H9 (cell line): ENCODE data around the gene NME4. TPM values are rescaled to one million over a fixed set of nuclear protein-coding genes. Genes with fewer than 3 reads are reported as not detected.

Experiments used
- DNase-seq: peaks from one replicate; pipeline ENCODE4 v3.0.0-alpha.2; 2017
- H2AFZ ChIP-seq: one replicate; pipeline ENCODE4 v1.6.1; 2013; ENCODE audit warnings: mild to moderate bottlenecking, low read length, control low read depth, moderate library complexity
- H2AK5ac ChIP-seq: 2 replicates; pipeline ENCODE4 v1.6.1; 2013; ENCODE audit warnings: low read length, control low read depth, mixed read lengths; ENCODE audit not compliant: insufficient read length
- H2BK120ac ChIP-seq: one replicate; pipeline ENCODE4 v1.6.1; 2013; ENCODE audit warnings: low read depth, mild to moderate bottlenecking, low read length, control low read depth, inconsistent platforms; ENCODE audit not compliant: poor library complexity, severe bottlenecking
- H2BK12ac ChIP-seq: 2 replicates; pipeline ENCODE4 v1.6.1; 2013; ENCODE audit warnings: low read length, control low read depth, mixed read lengths, low read depth; ENCODE audit not compliant: insufficient read length
- H2BK15ac ChIP-seq: 2 replicates; pipeline ENCODE4 v1.6.1; 2013; ENCODE audit warnings: low read depth, low read length, control low read depth
- H2BK20ac ChIP-seq: one replicate; pipeline ENCODE4 v1.6.1; 2013; ENCODE audit warnings: low read depth, mild to moderate bottlenecking, low read length, control low read depth, inconsistent platforms; ENCODE audit not compliant: poor library complexity, severe bottlenecking
- H2BK5ac ChIP-seq: 2 replicates; pipeline ENCODE4 v1.6.1; 2013; ENCODE audit warnings: low read length, control low read depth, mixed read lengths; ENCODE audit not compliant: insufficient read length
- H3K14ac ChIP-seq: 2 replicates; pipeline ENCODE4 v1.6.1; 2013; ENCODE audit warnings: low read length, control low read depth; ENCODE audit not compliant: insufficient read depth
- H3K18ac ChIP-seq: 2 replicates; pipeline ENCODE4 v1.6.1; 2013; ENCODE audit warnings: low read depth, mild to moderate bottlenecking, mixed read lengths, low read length, control low read depth; ENCODE audit not compliant: insufficient read length
- H3K23ac ChIP-seq: 2 replicates; pipeline ENCODE4 v1.6.1; 2013; ENCODE audit warnings: low read length, control low read depth, mixed read lengths, low read depth; ENCODE audit not compliant: insufficient read length
- H3K23me2 ChIP-seq: 2 replicates; pipeline ENCODE4 v1.6.1; 2013; ENCODE audit warnings: low read depth, mild to moderate bottlenecking, mixed read lengths, low read length, control low read depth; ENCODE audit not compliant: insufficient read length, poor library complexity, severe bottlenecking
- H3K27ac ChIP-seq: 2 replicates; pipeline ENCODE4 v1.5.1; 2013; ENCODE audit warnings: low read length, control low read depth, mixed read lengths, low read depth; ENCODE audit not compliant: insufficient read length
- H3K27me3 ChIP-seq: 2 replicates; pipeline ENCODE4 v1.6.1; 2013; ENCODE audit warnings: low read length, control low read depth, inconsistent platforms; ENCODE audit not compliant: insufficient read depth
- H3K4ac ChIP-seq: 2 replicates; pipeline ENCODE4 v1.6.1; 2013; ENCODE audit warnings: low read depth, mild to moderate bottlenecking, control low read depth, inconsistent platforms, low read length, moderate library complexity
- H3K4me1 ChIP-seq: 2 replicates; pipeline ENCODE4 v1.6.1; 2013; ENCODE audit warnings: low read length, control low read depth, inconsistent platforms; ENCODE audit not compliant: insufficient read depth
- H3K4me2 ChIP-seq: 2 replicates; pipeline ENCODE4 v1.6.1; 2013; ENCODE audit warnings: low read length, control low read depth, mixed read lengths; ENCODE audit not compliant: insufficient read length, insufficient read depth
- H3K56ac ChIP-seq: 2 replicates; pipeline ENCODE4 v1.6.1; 2013; ENCODE audit warnings: low read depth, mild to moderate bottlenecking, mixed read lengths, low read length, control low read depth; ENCODE audit not compliant: insufficient read length
- H3K79me1 ChIP-seq: 2 replicates; pipeline ENCODE4 v1.6.1; 2013; ENCODE audit warnings: low read depth, mild to moderate bottlenecking, moderate library complexity, low read length, control low read depth, inconsistent platforms; ENCODE audit not compliant: insufficient read depth, poor library complexity, severe bottlenecking
- H3K79me2 ChIP-seq: 2 replicates; pipeline ENCODE4 v1.6.1; 2013; ENCODE audit warnings: low read length, control low read depth, inconsistent platforms; ENCODE audit not compliant: insufficient read depth
- H3K9ac ChIP-seq: 2 replicates; pipeline ENCODE4 v1.6.1; 2013; ENCODE audit warnings: low read length, control low read depth, mixed read lengths; ENCODE audit not compliant: insufficient read length; ENCODE audit errors: extremely low read depth
- H3K9me3 ChIP-seq: one replicate; pipeline ENCODE4 v1.6.1; 2013; ENCODE audit warnings: low read depth, low read length, inconsistent platforms; ENCODE audit not compliant: control insufficient read depth
- H3T11ph ChIP-seq: one replicate; pipeline ENCODE4 v1.6.1; 2013; ENCODE audit warnings: mild to moderate bottlenecking, low read length, control low read depth, inconsistent platforms
- H4K20me1 ChIP-seq: one replicate; pipeline ENCODE4 v1.6.1; 2013; ENCODE audit not compliant: control insufficient read depth, insufficient read length, insufficient read depth
- H4K5ac ChIP-seq: 2 replicates; pipeline ENCODE4 v1.6.1; 2013; ENCODE audit warnings: low read depth, mild to moderate bottlenecking, mixed read lengths, low read length, control low read depth; ENCODE audit not compliant: insufficient read length
- H4K8ac ChIP-seq: replicated peaks from 2 replicates; pipeline ENCODE4 v1.6.1; 2013; ENCODE audit warnings: low read length, control low read depth, mixed read lengths, low read depth; ENCODE audit not compliant: insufficient read length
- H4K91ac ChIP-seq: 2 replicates; pipeline ENCODE4 v1.6.1; 2013; ENCODE audit warnings: low read depth, mild to moderate bottlenecking, moderate library complexity, mixed read lengths, low read length, control low read depth; ENCODE audit not compliant: insufficient read length
- H3K27ac Mint-ChIP-seq, 3 experiments: 2 replicates in 2 of 3; 3 replicates in 1 of 3; pipeline ENCODE4 v1.8.0; 2020 to 2021; ENCODE audit warnings: mixed read lengths in 3 of 3, mild to moderate bottlenecking in 1 of 3, moderate library complexity in 1 of 3
- H3K27me3 Mint-ChIP-seq: 2 replicates; pipeline ENCODE4 v1.8.0; 2021; ENCODE audit warnings: low read depth, mild to moderate bottlenecking, moderate library complexity, mixed read lengths
- H3K36me3 Mint-ChIP-seq, 3 experiments: 2 replicates in 2 of 3; 3 replicates in 1 of 3; pipeline ENCODE4 v1.8.0; 2020 to 2021; ENCODE audit warnings: low read depth in 3 of 3, mixed read lengths in 3 of 3; ENCODE audit not compliant: insufficient read depth in 1 of 3
- H3K4me1 Mint-ChIP-seq, 2 experiments: 2 replicates each; pipeline ENCODE4 v1.8.0; 2020; ENCODE audit warnings: mixed read lengths in 2 of 2
- H3K4me3 Mint-ChIP-seq, 2 experiments: 2 replicates in 1 of 2; 3 replicates in 1 of 2; pipeline ENCODE4 v1.8.0; 2020 to 2021; ENCODE audit warnings: mild to moderate bottlenecking in 2 of 2, mixed read lengths in 2 of 2, moderate library complexity in 1 of 2
- H3K9me3 Mint-ChIP-seq, 2 experiments: 2 replicates in 1 of 2; 3 replicates in 1 of 2; pipeline ENCODE4 v1.8.0; 2020; ENCODE audit warnings: mild to moderate bottlenecking in 2 of 2, mixed read lengths in 2 of 2, moderate library complexity in 1 of 2
- WGBS: extraction: QIAGEN DNeasy Blood & Tissue Kit; methylation state at CpG from one replicate; pipeline ENCODE4 v1.1.7; 2013; ENCODE audit warnings: missing lambda C conversion rate, low lambda C conversion rate, mixed read lengths; ENCODE audit not compliant: insufficient read length; ENCODE audit errors: extremely low coverage; 5-methylcytosine and 5-hydroxymethylcytosine counted together
- total RNA-seq: library from RNA; stranded (reverse); gene quantifications from 2 replicates; pipeline ENCODE4 v1.2.1, GENCODE V29; 2021
- TF ChIP-seq, protein P1 (sequence below): fragments of 200-600 bp; sonication (generic); conservative IDR thresholded peaks from 3 replicates; pipeline ENCODE4 v1.8.0; 2021; ENCODE audit warnings: antibody characterized with exemption, mild to moderate bottlenecking

Gene NME4
- total RNA-seq, 1 experiment from 2014 or later = 320 TPM

DNA sequence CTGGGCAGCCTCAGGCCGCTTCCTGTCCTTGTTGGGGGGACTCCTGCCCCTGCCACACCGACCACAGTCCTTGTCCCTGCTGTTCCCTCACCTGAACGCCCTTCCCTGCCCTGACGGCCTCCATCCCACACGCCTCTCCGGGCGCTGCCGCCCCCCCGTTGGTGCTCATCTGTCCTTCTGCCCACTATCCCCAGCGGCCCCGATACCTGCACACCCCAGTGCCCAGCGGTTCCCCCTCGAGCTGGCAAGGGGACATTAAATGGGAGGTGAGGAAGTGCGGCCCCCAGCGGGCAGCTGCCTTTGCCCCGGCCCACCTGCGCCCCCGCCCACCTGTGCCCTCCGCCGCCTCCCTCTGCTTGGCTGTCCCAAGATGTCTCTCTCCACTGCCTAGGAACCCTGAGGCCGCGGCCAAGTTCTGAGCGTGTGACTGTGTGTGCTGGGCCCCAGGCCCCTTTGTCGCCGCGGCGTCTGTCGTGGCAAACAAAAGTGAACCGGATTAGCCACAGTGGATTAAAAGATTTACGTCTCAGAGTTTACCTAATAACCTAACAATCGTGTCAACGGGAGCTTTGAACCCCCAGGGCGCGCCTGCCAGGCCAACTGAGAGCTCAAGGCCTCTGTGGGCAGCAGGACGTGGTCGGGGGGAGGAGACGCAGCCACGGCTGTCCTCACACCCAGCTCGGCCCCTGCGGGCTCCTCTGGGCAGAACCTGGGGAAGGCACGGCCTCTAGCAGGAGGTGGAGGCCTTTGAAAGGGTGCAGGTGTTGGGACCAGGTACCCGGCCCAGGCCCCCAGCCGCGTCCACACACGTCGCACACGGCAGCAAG, 36.9 kb upstream of the NME4 start:
- Mint-ChIP-seq H3K4me1 (peaks cover 4 to 12% of the 10 kb centered on the region in 2 experiments; a peak in 3 of 4 replicates), H3K27ac (no peak overlapping the region), H3K27me3 (peaks cover 9% of the 10 kb centered on the region), H3K36me3 (no peaks in the 10 kb centered on the region), H3K4me3 (no peak overlapping the region), H3K9me3 (no peaks in the 10 kb centered on the region)
- H4K8ac ChIP-seq = no peak overlapping the region
- no peaks in the 10 kb centered on the region for H3K23me2 ChIP-seq
- H3K56ac ChIP-seq = no peak overlapping the region
- no peaks in the 10 kb centered on the region for H3K9me3 ChIP-seq
- H3K4ac ChIP-seq = no peak overlapping the region
- no peaks in the 10 kb centered on the region for H3K27me3 ChIP-seq
- no peak overlapping the region for H2AFZ ChIP-seq
- no peak overlapping the region for H3K27ac ChIP-seq
- no peaks in the 10 kb centered on the region for H4K20me1 ChIP-seq
- no peak overlapping the region for H3K14ac ChIP-seq
- no peak overlapping the region for H3T11ph ChIP-seq
- H3K4me2 ChIP-seq = no peak overlapping the region
- H4K5ac ChIP-seq = no peak overlapping the region
- no peaks in the 10 kb centered on the region for H3K79me1 ChIP-seq
- H3K9ac ChIP-seq = no peak overlapping the region
- no peak for DNase-seq
- H3K23ac ChIP-seq = no peak overlapping the region
- no peak overlapping the region for H3K18ac ChIP-seq
- no peaks in the 10 kb centered on the region for H3K79me2 ChIP-seq
- H3K4me1 ChIP-seq = no peaks in the 10 kb centered on the region
- no peak overlapping the region for H2BK20ac ChIP-seq
- no peak overlapping the region for H4K91ac ChIP-seq
- TF ChIP-seq, protein P1, sequence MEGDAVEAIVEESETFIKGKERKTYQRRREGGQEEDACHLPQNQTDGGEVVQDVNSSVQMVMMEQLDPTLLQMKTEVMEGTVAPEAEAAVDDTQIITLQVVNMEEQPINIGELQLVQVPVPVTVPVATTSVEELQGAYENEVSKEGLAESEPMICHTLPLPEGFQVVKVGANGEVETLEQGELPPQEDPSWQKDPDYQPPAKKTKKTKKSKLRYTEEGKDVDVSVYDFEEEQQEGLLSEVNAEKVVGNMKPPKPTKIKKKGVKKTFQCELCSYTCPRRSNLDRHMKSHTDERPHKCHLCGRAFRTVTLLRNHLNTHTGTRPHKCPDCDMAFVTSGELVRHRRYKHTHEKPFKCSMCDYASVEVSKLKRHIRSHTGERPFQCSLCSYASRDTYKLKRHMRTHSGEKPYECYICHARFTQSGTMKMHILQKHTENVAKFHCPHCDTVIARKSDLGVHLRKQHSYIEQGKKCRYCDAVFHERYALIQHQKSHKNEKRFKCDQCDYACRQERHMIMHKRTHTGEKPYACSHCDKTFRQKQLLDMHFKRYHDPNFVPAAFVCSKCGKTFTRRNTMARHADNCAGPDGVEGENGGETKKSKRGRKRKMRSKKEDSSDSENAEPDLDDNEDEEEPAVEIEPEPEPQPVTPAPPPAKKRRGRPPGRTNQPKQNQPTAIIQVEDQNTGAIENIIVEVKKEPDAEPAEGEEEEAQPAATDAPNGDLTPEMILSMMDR = no peak
- no peak overlapping the region for H2BK120ac ChIP-seq
- no CpG with 5 or more reads among the region's 47 CpGs for WGBS
- H2BK15ac ChIP-seq = no peak overlapping the region
- H2BK5ac ChIP-seq = no peak overlapping the region
- no peak overlapping the region for H2AK5ac ChIP-seq
- H2BK12ac ChIP-seq = no peak overlapping the region
